CD14-positive monocyte (primary cell): ENCODE data around the gene RCN2. TPM values are rescaled to one million over a fixed set of nuclear protein-coding genes. Genes with fewer than 3 reads are reported as not detected.

ENCODE experiments used
- DNase-seq, 3 donors: peaks; one replicate each; pipeline ENCODE4 v3.0.0-alpha.2; 2011 to 2022
- H2AFZ ChIP-seq: 2 replicates; pipeline ENCODE4 v1.6.0; 2012; ENCODE audit warnings: mild to moderate bottlenecking, low read depth, low read length, inconsistent platforms; ENCODE audit not compliant: insufficient read depth, poor library complexity, severe bottlenecking
- H3K27ac ChIP-seq, 2 donors: 1 replicate in 1 of 2; 2 replicates in 1 of 2; pipeline ENCODE4 v1.5.1; 2012 to 2013; ENCODE audit warnings: low read length in 2 of 2, control low read depth in 1 of 2, inconsistent platforms in 1 of 2, low read depth in 1 of 2, mild to moderate bottlenecking in 1 of 2
- H3K27me3 ChIP-seq, 2 donors: one replicate each; pipeline versions ENCODE4 v1.6.0 to v1.6.1; 2011 to 2013; ENCODE audit warnings: low read length in 2 of 2; ENCODE audit not compliant: control insufficient read depth in 2 of 2, insufficient read depth in 2 of 2
- H3K36me3 ChIP-seq, 2 donors: replicated peaks in 1 of 2; 1 replicate in 1 of 2; 2 replicates in 1 of 2; pipeline versions ENCODE4 v1.5.1 to v1.6.1; 2012 to 2013; ENCODE audit warnings: low read length in 2 of 2, control low read depth in 1 of 2, inconsistent platforms in 1 of 2, mild to moderate bottlenecking in 1 of 2; ENCODE audit not compliant: insufficient read depth in 2 of 2, control insufficient read depth in 1 of 2
- H3K4me1 ChIP-seq, 2 donors: 1 replicate in 1 of 2; 2 replicates in 1 of 2; pipeline versions ENCODE4 v1.5.1 to v1.6.1; 2012 to 2013; ENCODE audit warnings: low read length in 2 of 2, control low read depth in 1 of 2, inconsistent platforms in 1 of 2, mild to moderate bottlenecking in 1 of 2, moderate library complexity in 1 of 2; ENCODE audit not compliant: insufficient read depth in 2 of 2, control insufficient read depth in 1 of 2
- H3K4me2 ChIP-seq: replicated peaks from 2 replicates; pipeline ENCODE3; 2012; ENCODE audit warnings: low read length, moderate library complexity, mild to moderate bottlenecking; ENCODE audit not compliant: poor library complexity, severe bottlenecking; ENCODE audit errors: extremely low read depth
- H3K4me3 ChIP-seq, 3 experiments: fragments of 200-600 bp in 1 of 3; sonication (generic) in 1 of 3; replicated peaks in 1 of 3; 1 replicate in 2 of 3; 2 replicates in 1 of 3; pipeline ENCODE4 v1.5.1; 2011 to 2013; ENCODE audit warnings: low read length in 3 of 3, mild to moderate bottlenecking in 3 of 3, control low read depth in 2 of 3, low read depth in 2 of 3, inconsistent platforms in 1 of 3, moderate library complexity in 1 of 3
- H3K79me2 ChIP-seq: 2 replicates; pipeline ENCODE4 v1.6.0; 2012; ENCODE audit warnings: mild to moderate bottlenecking, control low read depth, inconsistent platforms, low read length, moderate library complexity; ENCODE audit not compliant: insufficient read depth
- H3K9ac ChIP-seq: 2 replicates; pipeline ENCODE4 v1.6.0; 2017; ENCODE audit warnings: low read length, mild to moderate bottlenecking; ENCODE audit not compliant: insufficient read depth, poor library complexity, severe bottlenecking
- H3K9me3 ChIP-seq, 2 donors: replicated peaks in 1 of 2; 1 replicate in 1 of 2; 2 replicates in 1 of 2; pipeline versions ENCODE4 v1.5.1 to v1.6.1; 2012 to 2013; ENCODE audit warnings: low read length in 2 of 2, control low read depth in 1 of 2; ENCODE audit not compliant: control insufficient read depth in 1 of 2, insufficient read depth in 1 of 2
- H4K20me1 ChIP-seq: 2 replicates; pipeline ENCODE4 v1.6.0; 2012; ENCODE audit warnings: mild to moderate bottlenecking, low read length, control low read depth, moderate library complexity; ENCODE audit not compliant: insufficient read depth
- H3K27ac Mint-ChIP-seq, 7 donors: one replicate each; pipeline ENCODE4 v1.8.0; 2020; ENCODE audit warnings: mild to moderate bottlenecking in 7 of 7, mixed read lengths in 7 of 7, moderate library complexity in 6 of 7, inconsistent platforms in 2 of 7
- H3K27me3 Mint-ChIP-seq, 3 donors: one replicate each; pipeline ENCODE4 v1.8.0; 2021 to 2022; ENCODE audit warnings: low read depth in 3 of 3, mild to moderate bottlenecking in 3 of 3, mixed read lengths in 3 of 3, moderate library complexity in 3 of 3, inconsistent platforms in 1 of 3
- H3K36me3 Mint-ChIP-seq, 2 donors: one replicate each; pipeline ENCODE4 v1.8.0; 2020; ENCODE audit warnings: mixed read lengths in 2 of 2, inconsistent platforms in 1 of 2, mild to moderate bottlenecking in 1 of 2
- H3K4me1 Mint-ChIP-seq: one replicate; pipeline ENCODE4 v1.8.0; 2020; ENCODE audit warnings: mild to moderate bottlenecking, mixed read lengths
- H3K4me3 Mint-ChIP-seq, 2 donors: one replicate each; pipeline ENCODE4 v1.8.0; 2020; ENCODE audit warnings: mild to moderate bottlenecking in 2 of 2, mixed read lengths in 2 of 2, moderate library complexity in 1 of 2
- H3K9me3 Mint-ChIP-seq, 7 donors: one replicate each; pipeline ENCODE4 v1.8.0; 2020 to 2022; ENCODE audit warnings: mixed read lengths in 7 of 7, mild to moderate bottlenecking in 6 of 7, moderate library complexity in 6 of 7, inconsistent platforms in 2 of 7
- WGBS: methylation state at CpG from one replicate; pipeline ENCODE4 v1.1.5; 2013; ENCODE audit warnings: missing lambda C conversion rate; ENCODE audit not compliant: insufficient coverage; 5-methylcytosine and 5-hydroxymethylcytosine counted together
- intact Hi-C, 2 donors: fragments of 100-400 bp; cut with micrococcal nuclease; formaldehyde crosslinking; loops; one replicate each; pipeline versions ENCODE4 v1.15.0 to v1.15.1; 2023
- polyA plus RNA-seq, 3 donors: library from polyadenylated mRNA; depleted of rRNA in 1 of 3; unstranded in 2 of 3; stranded (reverse) in 1 of 3; fragments of 300-500 nt in 2 of 3; fragments of >200 nt in 1 of 3; fragmentation: Illumina TruSeq in 2 of 3; gene quantifications; 1 replicate in 2 of 3; 2 replicates in 1 of 3; pipeline ENCODE4 v1.2.3, GENCODE V29; 2012 to 2021
- TF ChIP-seq, protein P1 (sequence below): fragments of 200-600 bp; IDR thresholded peaks from one replicate; pipeline ENCODE4 v1.8.0; 2022; ENCODE audit warnings: antibody characterized with exemption, mild to moderate bottlenecking

Gene RCN2
- polyA plus RNA-seq, 3 donors = 7.1 to 16.4 (median 13.2) TPM

GRCh38 chr15:76947454-76947853 lies 15.9 kb downstream of the RCN2 start:
- no peak overlapping the region for H3K4me2 ChIP-seq
- intact Hi-C loops = no loop called here
- Mint-ChIP-seq H3K4me3 (no peak overlapping the region), H3K27me3 (no peaks in the 10 kb centered on the region), H3K9me3 (no peaks in the 10 kb centered on the region), H3K4me1 (peaks cover 8% of the 10 kb centered on the region), H3K36me3 (peaks cover 48 to 56% of the 10 kb centered on the region in 2 donors), H3K27ac (no peak overlapping the region)
- WGBS = no CpG with 5 or more reads among the region's 3 CpGs
- H4K20me1 ChIP-seq = no peaks in the 10 kb centered on the region
- H3K36me3 ChIP-seq = peaks cover 40 to 80% of the 10 kb centered on the region in 2 donors
- H3K27ac ChIP-seq = no peak overlapping the region
- TF ChIP-seq, protein P1, sequence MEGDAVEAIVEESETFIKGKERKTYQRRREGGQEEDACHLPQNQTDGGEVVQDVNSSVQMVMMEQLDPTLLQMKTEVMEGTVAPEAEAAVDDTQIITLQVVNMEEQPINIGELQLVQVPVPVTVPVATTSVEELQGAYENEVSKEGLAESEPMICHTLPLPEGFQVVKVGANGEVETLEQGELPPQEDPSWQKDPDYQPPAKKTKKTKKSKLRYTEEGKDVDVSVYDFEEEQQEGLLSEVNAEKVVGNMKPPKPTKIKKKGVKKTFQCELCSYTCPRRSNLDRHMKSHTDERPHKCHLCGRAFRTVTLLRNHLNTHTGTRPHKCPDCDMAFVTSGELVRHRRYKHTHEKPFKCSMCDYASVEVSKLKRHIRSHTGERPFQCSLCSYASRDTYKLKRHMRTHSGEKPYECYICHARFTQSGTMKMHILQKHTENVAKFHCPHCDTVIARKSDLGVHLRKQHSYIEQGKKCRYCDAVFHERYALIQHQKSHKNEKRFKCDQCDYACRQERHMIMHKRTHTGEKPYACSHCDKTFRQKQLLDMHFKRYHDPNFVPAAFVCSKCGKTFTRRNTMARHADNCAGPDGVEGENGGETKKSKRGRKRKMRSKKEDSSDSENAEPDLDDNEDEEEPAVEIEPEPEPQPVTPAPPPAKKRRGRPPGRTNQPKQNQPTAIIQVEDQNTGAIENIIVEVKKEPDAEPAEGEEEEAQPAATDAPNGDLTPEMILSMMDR = no peak
- no peak for DNase-seq
- no peak overlapping the region for H2AFZ ChIP-seq
- no peaks in the 10 kb centered on the region for H3K4me1 ChIP-seq
- no peak overlapping the region for H3K4me3 ChIP-seq
- H3K9me3 ChIP-seq = no peaks in the 10 kb centered on the region
- H3K79me2 ChIP-seq = no peaks in the 10 kb centered on the region
- no peak overlapping the region for H3K9ac ChIP-seq
- no peaks in the 10 kb centered on the region for H3K27me3 ChIP-seq

GRCh38 chr15:76951220-76951619 lies 19.7 kb downstream of the RCN2 start:
- H3K27me3 ChIP-seq = no peaks in the 10 kb centered on the region
- H3K4me1 ChIP-seq = no peaks in the 10 kb centered on the region
- H3K27ac Mint-ChIP-seq = no peak overlapping the region
- peaks cover 8% of the 10 kb centered on the region for H3K4me1 Mint-ChIP-seq
- no peak overlapping the region for H3K4me2 ChIP-seq
- H4K20me1 ChIP-seq = no peaks in the 10 kb centered on the region
- H3K27me3 Mint-ChIP-seq = no peaks in the 10 kb centered on the region
- WGBS = no CpG with 5 or more reads among the region's 1 CpG
- TF ChIP-seq, protein P1 = no peak
- H3K9me3 ChIP-seq = no peaks in the 10 kb centered on the region
- H2AFZ ChIP-seq = no peak overlapping the region
- peaks cover 0 to 2% (median 0%) of the 10 kb centered on the region in 7 donors for H3K9me3 Mint-ChIP-seq
- intact Hi-C loops = no loop called here
- no peak overlapping the region for H3K9ac ChIP-seq
- H3K4me3 Mint-ChIP-seq = no peak overlapping the region
- no peak overlapping the region for H3K4me3 ChIP-seq
- H3K36me3 Mint-ChIP-seq = peaks cover 30 to 35% of the 10 kb centered on the region in 2 donors
- DNase-seq = no peak
- H3K27ac ChIP-seq = no peak overlapping the region
- H3K36me3 ChIP-seq = peaks cover 31 to 50% of the 10 kb centered on the region in 2 donors
- no peaks in the 10 kb centered on the region for H3K79me2 ChIP-seq
